Esophagus squamous epithelium (tissue), 5 donors: Measurements from ENCODE around the gene OR51A2. TPM values are rescaled to one million over a fixed set of nuclear protein-coding genes. Genes with fewer than 3 reads are reported as not detected.
A peak's percentile ranks its signal among the peaks of the same experiment; 100 is the strongest.
"Not testable (repeated sequence)": the region's sequence is repeated elsewhere in the genome, so short reads cannot be mapped to it uniquely, and the experiment has no call there.

ENCODE experiments used
- DNase-seq: peaks from one replicate; lab custom pipeline; 2025; lab: John Stamatoyannopoulos, UW
- H3K27ac ChIP-seq, 4 donors: fragments of 200-600 bp; sonication (generic); one replicate each; pipeline ENCODE4 v1.5.1; 2016 to 2019; ENCODE audit warnings: mild to moderate bottlenecking in 1 of 4
- H3K27me3 ChIP-seq, 4 donors: fragments of 200-600 bp; sonication (generic); 1 replicate in 3 of 4; 2 replicates in 1 of 4; pipeline versions ENCODE4 v1.5.1 to v1.6.0; 2017 to 2021; ENCODE audit warnings: antibody characterized with exemption in 1 of 4
- H3K36me3 ChIP-seq, 3 donors: fragments of 200-600 bp; sonication (generic); one replicate each; pipeline ENCODE4 v1.5.1; 2016 to 2019
- H3K4me1 ChIP-seq, 3 donors: fragments of 200-600 bp; sonication (generic); one replicate each; pipeline ENCODE4 v1.5.1; 2017 to 2019
- H3K4me3 ChIP-seq, 4 donors: fragments of 200-600 bp; sonication (generic); 1 replicate in 3 of 4; 2 replicates in 1 of 4; pipeline ENCODE4 v1.5.1; 2016 to 2019; ENCODE audit warnings: mild to moderate bottlenecking in 2 of 4, moderate library complexity in 1 of 4
- H3K9me3 ChIP-seq, 3 donors: fragments of 200-600 bp; sonication (generic); one replicate each; pipeline ENCODE4 v1.5.1; 2016 to 2019
- CTCF ChIP-seq, 6 experiments: fragments of 450-650 bp in 4 of 6; fragments of 200-600 bp in 2 of 6; sonication (generic) in 2 of 6; IDR thresholded peaks; one replicate each; pipeline ENCODE4 v1.5.1; 2016 to 2019; ENCODE audit warnings: antibody characterized with exemption in 6 of 6, mild to moderate bottlenecking in 4 of 6, moderate library complexity in 4 of 6
- POLR2A ChIP-seq, 4 donors: fragments of 450-650 bp; IDR thresholded peaks; one replicate each; pipeline ENCODE4 v1.6.1; 2017; ENCODE audit warnings: antibody characterized with exemption in 4 of 4, mild to moderate bottlenecking in 4 of 4, moderate library complexity in 3 of 4
- WGBS, 2 donors: methylation state at CpG; one replicate each; pipeline ENCODE4 v1.1.5; 2018; 5-methylcytosine and 5-hydroxymethylcytosine counted together
- intact Hi-C: fragments of 100-400 bp; cut with DNase I; formaldehyde crosslinking; loops from one replicate; pipeline ENCODE4 v1.15.0; 2022
- total RNA-seq, 4 donors: library from RNA; depleted of rRNA; stranded (reverse); fragments of >200 nt; gene quantifications; one replicate each; pipeline ENCODE4 v1.1.0, GENCODE V29; 2016
- donor health status: DM: yes; HTN: yes; CAD: no.

Gene OR51A2
- not detected for total RNA-seq

GRCh38 chr11:4955613-4956012 is at the start of gene OR51A2:
OR51A2 (minus strand) TSS chr11:4955713; CDS start chr11:4955713, 0 bp downstream.
- H3K9me3 ChIP-seq, H3K27ac ChIP-seq, H3K27me3 ChIP-seq, DNase-seq, H3K36me3 ChIP-seq, H3K4me3 ChIP-seq, intact Hi-C loops, H3K4me1 ChIP-seq: not testable (repeated sequence)
- 51 to 60% methylated on average over 2 of the region's 2 CpGs for WGBS, 2 donors

- Histone ChIP-seq H3K27ac (no peak overlapping the region), H3K4me1 (no peaks in the 10 kb centered on the region), H3K27me3 (peaks cover 0 to 5% (median 0%) of the 10 kb centered on the region in 4 donors), H3K9me3 (no peaks in the 10 kb centered on the region), H3K4me3 (no peak overlapping the region), H3K36me3 (no peaks in the 10 kb centered on the region)
- TF ChIP-seq CTCF (IDR thresholded peaks at IDR 0.05) (peak in 5 of 6 experiments; percentile 32 to 56 (median 37)), POLR2A (IDR thresholded peaks at IDR 0.05) (no peak)
- WGBS, 2 donors: 26 to 29% methylated on average over 6 of the region's 6 CpGs
- DNase-seq: no peak
- intact Hi-C loops: no loop called here
Observed at GRCh38 chr11:5004424-5005274, 49.1 kb upstream of the OR51A2 start.

GRCh38 chr11:4994551-4994950 is 39.0 kb upstream of the OR51A2 start, which contains the start of gene OR51L1:
OR51L1 (plus strand) TSS chr11:4994851; CDS start chr11:4998983, 4,132 bp downstream.
- H3K4me3 ChIP-seq: no peak within 1 kb of the TSS
- no peak for DNase-seq
- intact Hi-C loops: no loop called here
- no peaks in the 10 kb centered on the region for H3K36me3 ChIP-seq
- H3K4me1 ChIP-seq: no peaks in the 10 kb centered on the region
- no peaks in the 10 kb centered on the region for H3K9me3 ChIP-seq
- H3K27me3 ChIP-seq: no peaks in the 10 kb centered on the region
- H3K27ac ChIP-seq: no peak within 1 kb of the TSS
- WGBS, 2 donors: 65 to 78% methylated on average over 1 to 2 of the region's 2 CpGs
- TF ChIP-seq POLR2A (IDR thresholded peaks at IDR 0.05) (no peak), CTCF (IDR thresholded peaks at IDR 0.05) (no peak)

GRCh38 chr11:4991060-4991459 is 35.5 kb upstream of the OR51A2 start:
- TF ChIP-seq CTCF (IDR thresholded peaks at IDR 0.05) (no peak), POLR2A (IDR thresholded peaks at IDR 0.05) (no peak)
- no peak for DNase-seq
- intact Hi-C loops: no loop called here
- Histone ChIP-seq H3K4me1 (no peaks in the 10 kb centered on the region), H3K27ac (no peak overlapping the region), H3K27me3 (no peaks in the 10 kb centered on the region), H3K4me3 (no peak overlapping the region), H3K36me3 (no peaks in the 10 kb centered on the region), H3K9me3 (no peaks in the 10 kb centered on the region)
- 25 to 80% methylated on average over 1 of the region's 1 CpG for WGBS, 2 donors

GRCh38 chr11:4983841-4984240 is 28.3 kb upstream of the OR51A2 start:
- 42 to 54% methylated on average over 6 of the region's 6 CpGs for WGBS, 2 donors
- no peaks in the 10 kb centered on the region for H3K9me3 ChIP-seq
- TF ChIP-seq CTCF (IDR thresholded peaks at IDR 0.05) (no peak), POLR2A (IDR thresholded peaks at IDR 0.05) (no peak)
- no peaks in the 10 kb centered on the region for H3K4me1 ChIP-seq
- H3K27ac ChIP-seq: no peak overlapping the region
- H3K27me3 ChIP-seq: no peaks in the 10 kb centered on the region
- no peaks in the 10 kb centered on the region for H3K36me3 ChIP-seq
- H3K4me3 ChIP-seq: no peak overlapping the region
- DNase-seq: no peak
- intact Hi-C loops: no loop called here
